ENCODE data around the gene TNFSF15. TPM values are rescaled to one million over a fixed set of nuclear protein-coding genes. Genes with fewer than 3 reads are reported as not detected.

Gene TNFSF15
- total RNA-seq, 1 experiment from 2014 or later: not detected

DNA sequence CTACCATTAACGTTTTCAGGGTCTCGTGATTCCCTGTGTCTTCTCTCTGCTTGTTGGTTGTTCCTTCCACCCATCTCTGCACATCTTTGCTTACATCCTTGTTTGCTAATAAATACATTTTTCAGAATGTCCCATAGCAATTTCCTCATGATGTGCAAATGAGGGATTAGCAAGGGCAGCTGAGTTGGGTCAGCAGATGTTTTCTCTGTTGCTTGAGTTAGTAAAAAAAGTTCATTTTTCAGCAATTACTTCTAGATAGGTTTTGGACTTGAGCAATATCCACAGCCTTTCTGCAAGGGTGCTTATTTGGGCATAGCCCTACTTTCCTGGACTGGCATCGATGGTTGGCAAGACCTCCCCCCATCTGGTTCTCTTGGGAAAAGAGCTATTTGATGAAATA lies 4.8 kb upstream of the TNFSF15 start:
- TF ChIP-seq, protein P1, sequence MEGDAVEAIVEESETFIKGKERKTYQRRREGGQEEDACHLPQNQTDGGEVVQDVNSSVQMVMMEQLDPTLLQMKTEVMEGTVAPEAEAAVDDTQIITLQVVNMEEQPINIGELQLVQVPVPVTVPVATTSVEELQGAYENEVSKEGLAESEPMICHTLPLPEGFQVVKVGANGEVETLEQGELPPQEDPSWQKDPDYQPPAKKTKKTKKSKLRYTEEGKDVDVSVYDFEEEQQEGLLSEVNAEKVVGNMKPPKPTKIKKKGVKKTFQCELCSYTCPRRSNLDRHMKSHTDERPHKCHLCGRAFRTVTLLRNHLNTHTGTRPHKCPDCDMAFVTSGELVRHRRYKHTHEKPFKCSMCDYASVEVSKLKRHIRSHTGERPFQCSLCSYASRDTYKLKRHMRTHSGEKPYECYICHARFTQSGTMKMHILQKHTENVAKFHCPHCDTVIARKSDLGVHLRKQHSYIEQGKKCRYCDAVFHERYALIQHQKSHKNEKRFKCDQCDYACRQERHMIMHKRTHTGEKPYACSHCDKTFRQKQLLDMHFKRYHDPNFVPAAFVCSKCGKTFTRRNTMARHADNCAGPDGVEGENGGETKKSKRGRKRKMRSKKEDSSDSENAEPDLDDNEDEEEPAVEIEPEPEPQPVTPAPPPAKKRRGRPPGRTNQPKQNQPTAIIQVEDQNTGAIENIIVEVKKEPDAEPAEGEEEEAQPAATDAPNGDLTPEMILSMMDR (conservative IDR thresholded peaks at IDR 0.05): no peak
- H3K4me1 Mint-ChIP-seq: peaks cover 10 to 12% of the 10 kb centered on the region in 2 experiments

More for the DNA sequence above, 4.8 kb upstream of the TNFSF15 start:
- H3K4me2 ChIP-seq (ENCODE audit: insufficient read depth, insufficient read length, low read length): no peak overlapping the region
- Mint-ChIP-seq H3K27ac (no peak overlapping the region; a peak in 1 of 7 replicates), H3K36me3 (ENCODE audit: insufficient read depth in 1 of 3, low read depth in 3 of 3) (no peaks in the 10 kb centered on the region), H3K4me3 (no peak overlapping the region), H3K9me3 (no peaks in the 10 kb centered on the region), H3K27me3 (ENCODE audit: low read depth) (peaks cover 25% of the 10 kb centered on the region)
- H2BK12ac ChIP-seq (ENCODE audit: insufficient read length, low read depth, low read length): no peak overlapping the region
- H2BK15ac ChIP-seq (ENCODE audit: low read depth, low read length): no peak overlapping the region
- no peaks in the 10 kb centered on the region for H3K79me2 ChIP-seq (ENCODE audit: insufficient read depth, low read length)
- no peak overlapping the region for H4K5ac ChIP-seq (ENCODE audit: insufficient read length, low read depth, low read length)
- H3K27me3 ChIP-seq (ENCODE audit: insufficient read depth, low read length): no peaks in the 10 kb centered on the region
- no peak overlapping the region for H3K18ac ChIP-seq (ENCODE audit: insufficient read length, low read depth, low read length)
- no peak overlapping the region for H3K4ac ChIP-seq (ENCODE audit: low read depth, low read length)
- H3K4me1 ChIP-seq (ENCODE audit: insufficient read depth, low read length): peaks cover 4% of the 10 kb centered on the region; the same call in 1 of the 2 replicates
- no peak for DNase-seq
- no peak overlapping the region for H4K91ac ChIP-seq (ENCODE audit: insufficient read length, low read depth, low read length)
- H2BK20ac ChIP-seq (ENCODE audit: low read depth, low read length, poor library complexity, severe bottlenecking): no peak overlapping the region
- H3K23me2 ChIP-seq (ENCODE audit: insufficient read length, low read depth, low read length, poor library complexity, severe bottlenecking): no peaks in the 10 kb centered on the region
- no peak overlapping the region for H3K14ac ChIP-seq (ENCODE audit: insufficient read depth, low read length)
- H3K9ac ChIP-seq (ENCODE audit: extremely low read depth, insufficient read length, low read length): no peak overlapping the region
- H2BK120ac ChIP-seq (ENCODE audit: low read depth, low read length, poor library complexity, severe bottlenecking): no peak overlapping the region
- no CpG with 5 or more reads among the region's 3 CpGs for WGBS (ENCODE audit: extremely low coverage, insufficient read length, low lambda C conversion rate)
- no peak overlapping the region for H2AK5ac ChIP-seq (ENCODE audit: insufficient read length, low read length)
- no peak overlapping the region for H3T11ph ChIP-seq (ENCODE audit: low read length)
- H3K23ac ChIP-seq (ENCODE audit: insufficient read length, low read depth, low read length): no peak overlapping the region
- H3K79me1 ChIP-seq (ENCODE audit: insufficient read depth, low read depth, low read length, poor library complexity, severe bottlenecking): no peaks in the 10 kb centered on the region
- no peaks in the 10 kb centered on the region for H3K9me3 ChIP-seq (ENCODE audit: control insufficient read depth, low read depth, low read length)
- H3K56ac ChIP-seq (ENCODE audit: insufficient read length, low read depth, low read length): no peak overlapping the region
- H2AFZ ChIP-seq (ENCODE audit: low read length): no peak overlapping the region
- no peak overlapping the region for H4K8ac ChIP-seq (replicated peaks; ENCODE audit: insufficient read length, low read depth, low read length)
- no peak overlapping the region for H3K27ac ChIP-seq (ENCODE audit: insufficient read length, low read depth, low read length)
- no peak overlapping the region for H2BK5ac ChIP-seq (ENCODE audit: insufficient read length, low read length)
- no peaks in the 10 kb centered on the region for H4K20me1 ChIP-seq (ENCODE audit: control insufficient read depth, insufficient read depth, insufficient read length)
